DMS 273 (cell line): ENCODE results near the gene PCA3.
A peak's percentile ranks its signal among the peaks of the same experiment; 100 is the strongest.

Experiments used
- DNase-seq: peaks from one replicate; lab custom pipeline; 2025; ENCODE audit not compliant: unreplicated experiment; lab: John Stamatoyannopoulos, UW

Gene PCA3

DNA sequence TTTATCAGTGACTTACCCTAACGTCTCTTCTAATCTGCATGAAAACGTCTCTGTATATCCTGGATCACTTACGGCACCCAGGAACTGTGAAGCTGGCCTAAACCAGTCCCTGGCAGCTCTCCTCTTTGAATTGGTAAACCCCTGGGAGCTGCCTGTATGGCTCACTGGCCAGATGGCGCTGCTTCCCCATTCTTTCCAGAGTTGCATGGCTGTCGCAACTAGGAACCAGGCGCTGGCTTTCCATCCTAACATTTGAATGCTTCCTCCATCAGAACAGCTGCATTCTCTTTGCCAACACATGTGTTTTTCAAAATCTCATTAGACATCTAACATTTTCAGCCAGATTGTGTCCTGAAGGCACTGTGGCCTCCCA, 8.0 kb upstream of the PCA3 start:
- DNase-seq, result peak; percentile 51

DNA sequence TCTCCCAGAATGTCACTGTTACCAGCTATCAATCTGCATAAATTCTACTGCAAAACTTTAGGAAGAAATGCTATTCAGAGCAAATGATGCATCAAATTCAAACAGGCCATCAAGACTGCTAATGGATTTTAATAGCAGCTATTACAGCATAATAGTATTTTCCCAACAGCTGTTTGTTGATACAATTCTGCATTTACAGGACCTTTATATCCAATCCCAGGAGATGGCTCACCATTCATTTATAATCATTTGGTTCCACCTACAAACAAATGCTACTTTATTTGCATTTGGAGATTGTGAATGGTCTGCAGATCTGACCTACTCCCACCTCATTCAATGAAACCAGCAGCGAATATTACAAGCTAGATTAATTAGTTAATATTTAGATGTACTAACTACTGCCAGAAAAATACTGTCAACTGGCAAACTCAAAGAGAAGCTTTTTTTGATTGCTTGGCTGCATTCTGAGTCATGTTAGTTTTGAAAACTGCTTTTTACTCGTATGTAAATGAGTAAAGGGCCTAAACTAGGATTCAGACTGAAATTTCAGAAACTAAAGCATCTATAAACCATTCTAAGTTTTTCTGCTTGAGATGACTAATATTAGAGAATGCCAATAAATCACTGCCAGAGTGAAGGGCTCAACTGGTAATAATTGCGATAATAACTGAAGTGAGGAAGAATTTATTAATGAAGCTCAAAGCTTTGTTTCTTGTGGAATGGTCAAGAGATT, 7.1 kb upstream of the PCA3 start:
- DNase-seq, result no peak

GRCh38 chr9:76758476-76758875, 5.8 kb upstream of the PCA3 start:
- no peak for DNase-seq

DNA sequence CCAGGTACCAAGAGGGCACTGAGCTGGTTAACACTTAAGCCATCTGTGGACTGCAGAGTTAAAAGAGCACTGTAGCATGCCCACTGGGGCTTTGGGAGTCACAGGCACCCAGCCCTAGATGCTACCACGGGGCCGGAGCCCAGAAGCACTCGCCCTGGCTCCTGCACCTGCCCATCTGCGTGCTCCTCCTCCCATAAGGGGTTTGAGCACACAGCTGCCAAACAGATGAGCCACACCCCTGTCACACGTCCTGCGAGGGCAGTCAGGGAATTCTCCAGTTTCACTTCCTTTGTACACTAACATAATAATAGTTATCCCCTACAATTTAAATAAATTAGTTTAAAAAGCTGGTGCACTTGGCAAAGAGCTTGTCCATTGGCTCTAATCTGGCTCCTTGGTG, 4.5 kb upstream of the PCA3 start:
- DNase-seq, result no peak

DNA sequence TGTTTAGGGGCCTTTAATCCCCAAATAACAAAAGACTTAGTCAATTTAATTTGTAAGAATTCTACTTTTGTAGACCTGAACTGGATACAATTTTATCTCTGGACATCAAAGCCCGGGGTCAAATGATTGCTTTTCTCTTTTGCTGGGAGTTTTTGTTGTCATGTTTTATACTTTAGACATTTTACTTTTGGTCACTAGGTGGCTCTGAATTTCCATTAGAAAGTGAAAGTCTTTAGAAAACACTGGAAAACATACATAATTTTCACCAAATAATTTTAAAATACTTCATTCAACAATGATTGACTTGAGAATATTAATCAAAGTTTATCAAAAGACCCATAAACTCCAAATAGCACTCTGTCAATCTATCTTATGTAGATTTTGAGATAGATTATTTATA, 2.8 kb upstream of the PCA3 start:
- no peak for DNase-seq

DNA sequence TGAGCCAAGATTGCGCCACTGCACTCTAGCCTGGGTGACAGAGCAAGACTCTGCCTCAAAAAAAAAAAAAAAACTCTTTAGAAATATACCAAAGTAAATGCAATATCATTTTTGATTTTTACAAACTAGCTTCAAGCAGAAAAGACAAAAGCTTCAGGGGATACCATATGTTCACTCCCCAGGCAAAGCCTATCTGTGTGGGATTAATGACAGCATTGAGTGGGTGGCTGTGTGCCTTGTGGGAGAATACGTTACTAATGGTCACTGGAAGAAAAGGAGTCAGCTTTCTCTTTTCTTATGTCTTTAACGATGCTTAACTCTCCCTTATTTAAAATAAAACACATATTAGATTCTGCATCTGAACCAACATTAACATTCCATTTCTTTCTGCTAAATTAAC, 1.9 kb downstream of the PCA3 start:
- no peak for DNase-seq

DNA sequence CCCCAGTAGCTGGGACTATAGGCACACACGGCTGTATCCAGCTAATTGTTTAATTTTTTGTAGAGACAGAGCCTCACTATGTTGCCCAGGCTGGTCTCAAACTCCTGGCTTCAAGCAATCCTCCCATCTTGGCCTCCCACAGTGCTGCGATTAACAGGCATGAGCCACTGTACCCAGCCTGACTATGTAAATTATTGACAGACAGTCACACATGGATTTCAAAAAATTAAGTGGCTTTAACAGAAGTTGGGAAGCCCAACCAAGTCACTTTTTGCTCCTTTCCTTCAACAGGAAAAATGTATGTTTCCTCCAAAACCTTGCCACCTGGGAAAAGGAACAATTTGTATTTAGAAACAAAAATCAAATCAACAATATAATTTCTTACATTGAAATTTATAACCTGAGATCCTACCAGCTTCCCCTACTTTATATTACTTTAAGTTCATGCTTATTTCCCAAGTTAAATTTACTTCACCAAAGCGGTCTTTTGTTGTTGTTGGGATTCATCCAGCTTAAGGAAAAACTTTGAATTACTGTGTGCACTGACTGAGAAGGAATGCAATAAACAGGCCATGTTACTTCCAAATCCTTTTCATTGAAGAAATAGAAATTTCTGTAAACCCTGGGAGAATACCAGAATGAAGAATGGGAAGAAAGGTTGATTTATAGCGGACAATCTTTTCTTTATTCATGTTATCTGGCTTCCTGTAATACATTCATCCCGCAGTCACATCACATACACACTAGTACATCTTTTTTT, 8.6 kb downstream of the PCA3 start:
- DNase-seq, result no peak

- no peak for DNase-seq
Observed at GRCh38 chr9:76784881-76785280, 20.6 kb downstream of the PCA3 start.

GRCh38 chr9:76785501-76785900, 21.3 kb downstream of the PCA3 start:
- no peak for DNase-seq

GRCh38 chr9:76787677-76788076, 23.4 kb downstream of the PCA3 start:
- DNase-seq, result no peak

- DNase-seq, result no peak
Observed at GRCh38 chr9:76789840-76790239, 25.6 kb downstream of the PCA3 start.

DNA sequence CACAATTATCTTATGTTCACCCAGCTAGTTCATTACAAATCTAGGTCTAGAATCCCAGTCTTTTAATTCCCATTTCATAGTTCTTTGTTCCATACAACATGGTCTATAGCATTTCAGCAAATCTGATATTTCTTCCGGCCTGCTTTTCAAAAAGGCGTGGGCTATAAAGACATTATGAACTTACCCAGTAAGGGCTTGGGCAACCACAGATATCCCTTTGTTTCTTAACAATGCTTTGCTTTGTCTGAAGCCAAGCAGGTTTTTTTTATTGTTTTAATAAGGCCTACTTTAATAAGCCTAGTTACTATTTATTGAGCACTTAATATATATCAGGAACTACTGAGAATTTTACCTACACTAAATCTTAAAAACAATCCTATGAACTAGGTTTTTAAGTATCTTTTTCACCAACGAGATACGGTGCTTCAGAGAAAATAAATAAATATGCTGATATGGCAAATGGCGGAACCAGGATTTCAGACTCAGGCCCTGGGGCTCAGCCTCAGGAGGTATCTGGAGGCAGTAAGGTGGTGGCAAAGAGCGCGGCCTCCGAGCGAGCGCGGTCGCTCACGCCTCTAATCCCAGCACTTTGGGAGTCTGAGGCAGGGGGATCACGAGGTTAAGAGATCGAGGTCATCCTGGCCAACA, 29.7 kb downstream of the PCA3 start:
- DNase-seq, result no peak

- DNase-seq, result no peak
Observed at GRCh38 chr9:76796296-76796695, 32.1 kb downstream of the PCA3 start.

GRCh38 chr9:76798527-76798926, 34.3 kb downstream of the PCA3 start:
- no peak for DNase-seq

DNA sequence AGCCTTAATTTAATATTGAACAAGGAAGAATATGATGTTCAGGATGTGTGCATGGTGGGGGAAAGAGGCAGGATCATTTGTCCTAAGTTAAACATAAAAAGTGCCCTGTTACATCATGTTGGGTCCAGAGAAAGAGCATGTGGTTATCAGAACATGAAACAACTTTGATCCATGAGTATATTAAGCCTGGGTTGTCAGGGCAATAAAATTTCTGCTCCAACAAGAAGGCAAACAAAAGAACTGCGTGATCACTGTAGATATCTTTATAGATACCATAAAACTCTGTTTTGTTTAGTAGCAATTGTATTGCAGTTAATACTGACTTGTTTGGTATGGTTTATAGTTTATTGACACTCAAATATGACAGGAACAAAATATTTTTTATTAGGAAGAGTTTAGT, 35.2 kb downstream of the PCA3 start:
- DNase-seq, result no peak

- DNase-seq, result no peak
Observed at GRCh38 chr9:76800901-76801300, 36.7 kb downstream of the PCA3 start.

GRCh38 chr9:76803083-76803482, 38.8 kb downstream of the PCA3 start:
- DNase-seq, result no peak

GRCh38 chr9:76803762-76804161, 39.5 kb downstream of the PCA3 start:
- no peak for DNase-seq

DNA sequence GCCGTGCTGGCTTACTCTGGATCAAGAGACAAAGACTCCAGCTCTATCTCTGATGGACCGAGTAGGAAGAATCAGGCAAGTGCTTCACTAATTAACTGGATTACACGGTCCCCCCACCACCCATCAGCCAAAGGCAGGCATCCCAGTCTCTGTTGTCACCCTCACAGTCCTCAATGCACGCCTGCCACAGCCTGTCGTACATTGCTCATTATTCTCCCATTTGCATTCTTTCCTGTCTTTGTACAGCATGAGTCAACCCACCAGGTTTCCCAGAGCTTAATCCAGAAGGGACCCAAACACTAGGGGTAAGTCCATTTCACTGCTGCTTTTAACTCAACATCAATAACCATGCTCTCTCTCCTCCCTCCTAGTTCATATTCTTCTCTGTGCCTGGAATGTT, 44.4 kb downstream of the PCA3 start:
- no peak for DNase-seq

DNA sequence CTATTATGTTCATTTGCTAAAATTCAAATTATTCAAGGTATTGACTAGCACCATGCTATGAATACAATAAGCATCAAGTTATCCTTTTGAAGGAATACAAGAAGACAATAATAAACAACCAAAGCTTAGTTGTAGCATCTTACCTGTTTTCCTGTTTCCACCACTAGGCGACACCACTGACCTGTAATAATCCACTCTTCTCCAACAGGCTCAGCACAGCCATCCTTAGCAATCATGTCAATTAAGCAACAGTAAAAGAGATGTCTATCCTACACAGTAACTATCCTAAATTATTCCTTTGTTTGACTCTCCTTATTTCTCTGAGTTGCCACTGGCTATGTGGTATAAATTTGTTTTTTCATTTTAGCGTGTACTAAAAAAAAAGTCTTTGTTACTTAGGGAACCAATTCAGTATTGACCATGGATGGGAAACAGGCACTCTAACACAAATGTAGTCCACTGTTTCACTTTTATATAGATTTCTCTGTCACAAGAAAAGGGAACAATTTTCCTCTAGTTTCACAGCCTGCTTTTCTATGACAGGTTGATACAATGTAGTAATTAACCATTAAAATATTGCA, 46.2 kb downstream of the PCA3 start:
- DNase-seq, result peak; percentile 60

- DNase-seq, result no peak
Observed at GRCh38 chr9:76812591-76812990, 48.4 kb downstream of the PCA3 start.

DNA sequence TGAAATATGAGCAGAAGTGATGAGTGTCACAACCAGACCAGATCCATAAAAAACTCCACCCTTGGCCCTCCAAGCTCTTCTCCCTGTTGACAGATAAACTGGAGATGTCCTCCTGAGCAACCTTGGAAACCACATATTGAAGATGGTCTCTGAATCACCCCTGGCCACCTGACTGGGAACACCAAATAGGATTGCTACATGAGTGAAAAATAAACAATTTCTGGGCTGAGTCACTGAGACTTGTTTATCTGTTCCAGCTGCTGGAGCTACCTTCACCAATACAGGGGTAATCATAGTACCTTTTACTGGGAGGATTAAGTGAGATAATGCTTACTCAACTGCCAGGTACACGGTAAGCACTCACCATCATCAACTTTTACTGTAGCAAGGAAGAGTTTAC, 53.3 kb downstream of the PCA3 start:
- DNase-seq, result no peak
